AML-193 (cell line): ENCODE data around the gene C22orf39.

Experiments
- DNase-seq, 2 experiments: peaks; one replicate each; lab custom pipeline; 2025; lab: John Stamatoyannopoulos, UW

C22orf39 gene

GRCh38 chr22:19447330-19448075, at the start of gene C22orf39:
C22orf39 (minus strand) TSS chr22:19447711; CDS start chr22:19447688, 23 bp downstream.
- DNase-seq = peak; percentile 89 to 90

- DNase-seq = no peak
These were observed 49.7 kb upstream of the C22orf39 start for GRCh38 chr22:19497245-19497644.

GRCh38 chr22:19496324-19496630, 48.8 kb upstream of the C22orf39 start:
- DNase-seq = no peak

GRCh38 chr22:19495562-19496323, 48.2 kb upstream of the C22orf39 start:
- no peak for DNase-seq

GRCh38 chr22:19494676-19495173, 47.2 kb upstream of the C22orf39 start:
- DNase-seq = no peak

- no peak for DNase-seq
These were observed 46.6 kb upstream of the C22orf39 start for GRCh38 chr22:19494001-19494560.

GRCh38 chr22:19492504-19493174, 45.1 kb upstream of the C22orf39 start:
- no peak for DNase-seq

- no peak for DNase-seq
These were observed 43.2 kb upstream of the C22orf39 start for GRCh38 chr22:19490628-19491230.

GRCh38 chr22:19488884-19489843, 41.7 kb upstream of the C22orf39 start:
- peak; percentile 20 to 33 for DNase-seq

GRCh38 chr22:19488285-19488684, 40.8 kb upstream of the C22orf39 start:
- DNase-seq = no peak

- DNase-seq = no peak
These were observed 36.2 kb upstream of the C22orf39 start for GRCh38 chr22:19483481-19484244.

GRCh38 chr22:19482297-19482696, 34.8 kb upstream of the C22orf39 start:
- DNase-seq = no peak

GRCh38 chr22:19480789-19481188, 33.3 kb upstream of the C22orf39 start:
- no peak for DNase-seq

GRCh38 chr22:19480173-19480568, 32.7 kb upstream of the C22orf39 start:
- DNase-seq = no peak

- peak; percentile 98 for DNase-seq
These were observed 32.1 kb upstream of the C22orf39 start, which contains the start of gene CDC45 for GRCh38 chr22:19479355-19480172. CDC45 (plus strand) TSS chr22:19479920; CDS start chr22:19479969, 49 bp downstream.

- DNase-seq = peak in 1 of 2 experiments; percentile 82
These were observed 31.4 kb upstream of the C22orf39 start, which contains the start of gene UFD1 for GRCh38 chr22:19478901-19479354. UFD1 (minus strand) TSS chr22:19479193; CDS start chr22:19479085, 108 bp downstream.

GRCh38 chr22:19478045-19478900, 30.8 kb upstream of the C22orf39 start:
- no peak for DNase-seq
